Lower leg skin (tissue), 4 donors: ENCODE results near the gene GRIK2. TPM values are rescaled to one million over a fixed set of nuclear protein-coding genes. Genes with fewer than 3 reads are reported as not detected.

ENCODE experiments used
- DNase-seq, 2 donors: peaks; one replicate each; pipeline ENCODE4 v3.0.0-alpha.2; 2019; ENCODE audit warnings: low spot score in 2 of 2
- H3K4me3 ChIP-seq: fragments of 200-600 bp; sonication (generic); 2 replicates; pipeline ENCODE4 v1.5.1; 2017; ENCODE audit warnings: mild to moderate bottlenecking, low read depth; ENCODE audit not compliant: poor library complexity, severe bottlenecking
- CTCF ChIP-seq, 3 donors: fragments of 450-650 bp; IDR thresholded peaks; one replicate each; pipeline ENCODE4 v1.5.1; 2016; ENCODE audit warnings: antibody characterized with exemption in 3 of 3, mild to moderate bottlenecking in 3 of 3, moderate library complexity in 2 of 3
- POLR2A ChIP-seq, 2 donors: fragments of 450-650 bp; IDR thresholded peaks; one replicate each; pipeline ENCODE4 v1.6.1; 2016 to 2017; ENCODE audit warnings: antibody characterized with exemption in 2 of 2, mild to moderate bottlenecking in 1 of 2, moderate library complexity in 1 of 2
- WGBS, 2 donors: methylation state at CpG; one replicate each; pipeline ENCODE4 v1.1.5; 2018; 5-methylcytosine and 5-hydroxymethylcytosine counted together
- intact Hi-C: fragments of 100-400 bp; cut with DNase I; formaldehyde crosslinking; loops from one replicate; pipeline ENCODE4 v1.15.0; 2023; ENCODE audit warnings: low total_unique reads
- total RNA-seq, 4 donors: library from RNA; depleted of rRNA; stranded (reverse); fragments of >200 nt; gene quantifications; one replicate each; pipeline ENCODE4 v1.1.0, GENCODE V29; 2016

The GRIK2 gene
- total RNA-seq, 4 donors from 2014 or later, result 0.04 to 2.0 (median 0.60) TPM

GRCh38 chr6:101544286-101544685 is 150.8 kb downstream of the GRIK2 start:
- intact Hi-C loops, result no loop called here
- TF ChIP-seq POLR2A (IDR thresholded peaks at IDR 0.05) (no peak), CTCF (IDR thresholded peaks at IDR 0.05) (no peak)
- 72 to 74% methylated on average over 5 of the region's 5 CpGs for WGBS, 2 donors

GRCh38 chr6:101545191-101545590 is 151.7 kb downstream of the GRIK2 start:
- whole genome bisulfite sequencing, 2 donors, result 65 to 68% methylated on average over 3 of the region's 3 CpGs
- DNase-seq, result no peak
- H3K4me3 ChIP-seq, result no peak overlapping the region
- intact Hi-C loops, result no loop called here
- TF ChIP-seq POLR2A (IDR thresholded peaks at IDR 0.05) (no peak), CTCF (IDR thresholded peaks at IDR 0.05) (no peak)

More at GRCh38 chr6:101544286-101544685, 150.8 kb downstream of the GRIK2 start:
- H3K4me3 ChIP-seq, result no peak overlapping the region
- DNase-seq, result no peak

- TF ChIP-seq POLR2A (IDR thresholded peaks at IDR 0.05), result no peak
- no peak for TF ChIP-seq CTCF (IDR thresholded peaks at IDR 0.05)
- no peak overlapping the region for H3K4me3 ChIP-seq
- intact Hi-C loops, result no loop called here
- no peak for DNase-seq
- WGBS, 2 donors, result 88 to 93% methylated on average over 4 of the region's 4 CpGs
These were observed 156.9 kb downstream of the GRIK2 start for GRCh38 chr6:101550451-101550850.

GRCh38 chr6:101554231-101554630 is 160.7 kb downstream of the GRIK2 start:
- no peak for TF ChIP-seq POLR2A (IDR thresholded peaks at IDR 0.05)
- no peak for TF ChIP-seq CTCF (IDR thresholded peaks at IDR 0.05)
- intact Hi-C loops, result no loop called here
- WGBS, 2 donors, result 77 to 92% methylated on average over 1 of the region's 1 CpG
- H3K4me3 ChIP-seq, result no peak overlapping the region
- no peak for DNase-seq

- WGBS, 2 donors, result 78 to 84% methylated on average over 2 of the region's 2 CpGs
- intact Hi-C loops, result no loop called here
- no peak overlapping the region for H3K4me3 ChIP-seq
- no peak for DNase-seq
- TF ChIP-seq CTCF (IDR thresholded peaks at IDR 0.05) (no peak), POLR2A (IDR thresholded peaks at IDR 0.05) (no peak)
These were observed 165.2 kb downstream of the GRIK2 start for GRCh38 chr6:101558712-101559111.

DNA sequence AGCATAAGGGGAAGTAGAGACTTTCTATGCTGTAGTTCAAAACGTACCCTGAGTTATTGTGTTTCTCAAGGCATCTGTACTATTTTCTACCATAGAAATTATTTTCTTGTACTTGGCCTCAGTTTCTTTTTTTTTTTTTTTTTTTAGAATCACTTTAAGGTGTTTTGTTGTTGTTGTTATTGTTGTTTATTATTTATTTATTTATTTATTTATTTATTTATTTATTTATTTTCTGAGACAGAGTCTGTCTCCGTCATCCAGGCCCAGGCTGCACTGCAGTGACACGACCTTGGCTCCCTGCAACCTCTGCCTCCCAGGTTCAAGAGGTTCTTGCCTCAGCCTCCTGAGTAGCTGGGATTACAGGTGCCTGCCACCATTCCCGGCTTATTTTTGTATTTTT is 179.1 kb downstream of the GRIK2 start:
- DNase-seq, result no peak
- 92 to 99% methylated on average over 4 of the region's 4 CpGs for WGBS, 2 donors
- intact Hi-C loops, result no loop called here
- no peak overlapping the region for H3K4me3 ChIP-seq
- TF ChIP-seq POLR2A (IDR thresholded peaks at IDR 0.05), result no peak
